ENCODE data around the gene SORBS2.

Gene SORBS2

GRCh38 chr4:185711726-185712125 lies 100.3 kb downstream of the SORBS2 start:
- peak; percentile 13 for DNase-seq

GRCh38 chr4:185710487-185710995 lies 101.5 kb downstream of the SORBS2 start:
- no peak for DNase-seq

GRCh38 chr4:185709802-185710486 lies 102.0 kb downstream of the SORBS2 start:
- DNase-seq, result peak; percentile 11

GRCh38 chr4:185708348-185708747 lies 103.6 kb downstream of the SORBS2 start:
- DNase-seq, result peak; percentile 45

- peak; percentile 51 for DNase-seq
These were observed 104.4 kb downstream of the SORBS2 start for GRCh38 chr4:185707622-185708021.

- no peak for DNase-seq
These were observed 109.8 kb downstream of the SORBS2 start for GRCh38 chr4:185702147-185702663.

- no peak for DNase-seq
These were observed 111.4 kb downstream of the SORBS2 start for GRCh38 chr4:185700630-185701029.

GRCh38 chr4:185700048-185700447 lies 111.9 kb downstream of the SORBS2 start:
- DNase-seq, result no peak

GRCh38 chr4:185697488-185697887 lies 114.5 kb downstream of the SORBS2 start:
- no peak for DNase-seq

GRCh38 chr4:185695743-185696142 lies 116.3 kb downstream of the SORBS2 start:
- DNase-seq, result no peak

GRCh38 chr4:185693548-185694215 lies 118.3 kb downstream of the SORBS2 start:
- DNase-seq, result no peak

- no peak for DNase-seq
These were observed 122.6 kb downstream of the SORBS2 start for GRCh38 chr4:185689407-185689806.

- no peak for DNase-seq
These were observed 126.2 kb downstream of the SORBS2 start for GRCh38 chr4:185685804-185686203.

GRCh38 chr4:185683896-185684295 lies 128.1 kb downstream of the SORBS2 start:
- DNase-seq, result no peak

GRCh38 chr4:185683222-185683621 lies 128.8 kb downstream of the SORBS2 start:
- no peak for DNase-seq

GRCh38 chr4:185682236-185682635 lies 129.8 kb downstream of the SORBS2 start:
- peak; percentile 38 for DNase-seq

GRCh38 chr4:185681604-185682003 lies 130.4 kb downstream of the SORBS2 start:
- DNase-seq, result no peak

GRCh38 chr4:185680617-185681016 lies 131.4 kb downstream of the SORBS2 start:
- DNase-seq, result no peak

GRCh38 chr4:185679523-185679922 lies 132.5 kb downstream of the SORBS2 start:
- DNase-seq, result no peak

GRCh38 chr4:185677637-185678314 lies 134.2 kb downstream of the SORBS2 start:
- DNase-seq, result no peak

- DNase-seq, result no peak
These were observed 139.4 kb downstream of the SORBS2 start for GRCh38 chr4:185672618-185673017.

- DNase-seq, result no peak
These were observed 139.8 kb downstream of the SORBS2 start for GRCh38 chr4:185672151-185672550.

GRCh38 chr4:185671496-185671895 lies 140.5 kb downstream of the SORBS2 start:
- no peak for DNase-seq

- DNase-seq, result no peak
These were observed 140.9 kb downstream of the SORBS2 start for GRCh38 chr4:185671066-185671465.
